CD4-positive, alpha-beta T cell treated with Interleukin-15 for 1 hour (primary cell): ENCODE results near the gene CLIP1.
"Not testable (repeated sequence)": the region's sequence is repeated elsewhere in the genome, so short reads cannot be mapped to it uniquely, and the experiment has no call there.

Experiments used
- DNase-seq: peaks from one replicate; pipeline ENCODE4 v3.0.0-alpha.2; 2020

Gene CLIP1

DNA sequence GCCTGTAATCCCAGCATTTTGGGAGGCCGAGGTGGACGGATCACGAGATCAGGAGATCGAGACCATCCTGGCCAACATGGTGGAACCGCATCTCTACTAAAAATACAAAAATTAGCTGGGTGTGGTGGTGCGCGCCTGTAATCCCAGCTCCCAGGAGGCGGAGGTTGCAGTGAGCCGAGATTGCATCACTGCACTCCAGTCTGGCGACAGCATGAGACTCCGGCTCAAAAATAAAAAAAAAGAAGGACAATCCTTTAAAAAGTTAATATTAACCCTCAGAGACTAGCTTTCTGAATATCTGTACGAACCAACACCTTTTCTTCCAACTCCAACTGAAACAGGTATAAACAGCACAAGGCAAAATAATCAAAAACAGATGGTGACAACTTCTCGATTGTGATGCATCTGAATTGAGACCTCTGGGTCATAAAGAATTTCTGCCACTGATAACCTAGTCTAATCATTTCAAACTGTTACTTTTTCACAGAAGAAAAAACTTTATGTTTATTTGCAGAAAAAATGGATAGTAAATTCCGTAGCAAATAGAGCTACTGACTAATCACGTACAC lies 27.8 kb downstream of the CLIP1 start:
- DNase-seq = no peak

DNA sequence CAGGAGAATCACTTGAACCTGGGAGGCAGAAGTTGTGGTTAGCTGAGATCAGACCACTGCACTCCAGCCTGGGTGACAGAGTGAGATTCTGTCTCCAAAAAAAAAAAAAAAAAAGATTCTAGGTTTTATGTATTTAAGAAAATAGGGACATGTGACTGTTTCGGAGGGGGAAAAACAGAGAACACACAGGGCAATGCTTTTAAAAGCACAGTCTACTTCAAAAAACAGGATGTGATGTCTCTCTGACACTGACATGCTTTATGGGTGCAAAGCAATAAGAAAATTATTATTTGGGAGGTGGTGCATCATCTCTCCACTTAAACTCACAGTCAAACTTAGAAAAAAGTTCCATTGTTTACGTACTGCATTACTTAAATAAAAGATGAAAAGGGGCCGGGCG lies 28.7 kb downstream of the CLIP1 start:
- no peak for DNase-seq

DNA sequence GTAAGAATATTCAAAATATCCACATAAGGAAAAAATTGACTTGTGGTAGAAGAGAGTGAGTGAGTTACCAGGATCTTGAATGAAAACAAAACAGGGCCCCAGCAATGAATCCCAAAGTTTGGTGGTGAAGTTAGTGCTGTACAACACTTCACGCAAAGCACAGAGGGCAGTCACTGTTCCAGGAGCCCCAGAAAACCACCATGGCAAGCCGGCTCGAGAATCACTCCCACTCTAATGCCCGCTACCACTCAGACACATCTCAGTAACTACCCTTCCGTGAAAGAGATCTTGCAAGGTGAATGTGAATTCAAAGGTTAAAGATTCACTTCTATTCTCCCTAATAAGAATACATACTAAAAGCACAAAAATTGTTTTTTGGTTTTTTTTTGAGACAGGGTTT lies 30.1 kb downstream of the CLIP1 start:
- no peak for DNase-seq

DNA sequence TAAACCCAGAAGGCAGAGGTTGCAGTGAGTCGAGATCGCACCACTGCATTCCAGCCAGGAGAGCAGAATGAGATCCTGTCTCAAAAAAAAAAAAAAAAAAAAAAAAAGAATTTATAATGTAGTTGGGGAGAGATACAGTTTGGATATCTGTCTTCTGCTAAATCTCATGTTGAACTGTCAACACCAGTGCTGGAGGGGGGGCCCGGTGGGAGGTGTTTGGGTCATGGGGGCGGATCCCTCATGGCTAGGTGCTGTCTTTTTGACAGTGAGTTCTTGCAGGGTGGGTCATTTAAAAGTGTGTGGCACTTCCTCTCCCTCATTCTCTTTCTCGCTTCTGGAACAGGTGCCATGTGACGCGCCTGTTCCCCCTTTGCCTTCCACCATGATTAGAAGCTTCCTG lies 32.8 kb downstream of the CLIP1 start:
- DNase-seq = no peak

DNA sequence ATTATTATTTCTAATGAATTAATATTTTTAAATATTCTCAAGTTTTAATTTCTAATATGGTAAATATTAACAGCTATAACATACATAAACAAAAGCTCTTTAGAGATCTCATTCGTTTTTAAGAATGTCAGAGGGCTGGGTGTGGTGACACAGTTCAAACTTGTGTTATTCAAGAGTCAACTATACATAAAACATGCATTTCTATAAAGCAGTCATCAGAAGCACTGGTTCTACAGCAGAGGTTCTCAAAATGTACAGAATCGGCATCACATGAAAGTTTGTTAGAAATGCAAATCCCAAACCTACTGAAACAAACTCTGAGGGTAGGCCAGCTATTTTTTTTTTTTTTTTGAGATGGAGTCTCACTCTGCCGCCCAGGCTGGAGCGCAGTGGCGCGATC lies 34.6 kb downstream of the CLIP1 start:
- no peak for DNase-seq

DNA sequence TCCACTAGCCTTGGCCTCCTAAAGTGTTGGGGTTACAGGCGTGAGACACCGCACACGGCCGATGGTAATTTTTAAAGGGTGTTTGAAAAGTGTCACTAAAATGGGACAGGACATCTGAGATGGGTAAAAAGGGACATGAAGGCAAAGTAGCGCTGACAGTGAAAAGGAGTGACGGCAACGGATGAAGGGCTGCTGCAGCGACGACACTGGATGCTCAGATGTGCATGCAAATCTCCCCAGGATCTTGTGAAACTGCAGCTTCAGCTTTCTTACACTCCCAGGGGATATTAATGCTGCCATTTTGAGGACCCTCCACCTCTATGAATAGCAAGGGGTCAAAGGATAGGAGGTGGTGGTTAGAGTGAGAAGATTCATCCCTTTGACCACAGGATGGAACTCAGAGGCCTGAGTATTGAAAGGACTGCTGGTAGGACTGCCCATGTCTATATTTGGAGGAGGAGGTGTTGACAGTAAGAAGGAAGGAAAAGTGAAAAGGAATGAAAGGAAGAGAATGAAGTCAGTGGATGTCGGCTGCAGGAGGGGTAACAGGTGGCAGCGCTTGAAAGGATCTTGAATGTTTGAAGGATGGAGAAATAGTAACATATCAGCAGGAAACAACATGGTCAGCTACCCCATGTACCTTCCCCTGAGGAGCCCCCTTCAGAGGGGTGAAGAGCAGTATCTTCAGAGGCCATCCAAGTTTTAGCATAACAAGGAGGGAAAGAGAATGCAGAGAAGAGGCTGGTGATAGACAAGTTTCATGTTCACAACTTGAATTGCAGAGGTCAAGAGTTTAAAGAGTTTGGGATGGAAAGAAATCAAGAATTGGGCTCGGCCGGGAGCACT lies 37.1 kb downstream of the CLIP1 start:
- no peak for DNase-seq

DNA sequence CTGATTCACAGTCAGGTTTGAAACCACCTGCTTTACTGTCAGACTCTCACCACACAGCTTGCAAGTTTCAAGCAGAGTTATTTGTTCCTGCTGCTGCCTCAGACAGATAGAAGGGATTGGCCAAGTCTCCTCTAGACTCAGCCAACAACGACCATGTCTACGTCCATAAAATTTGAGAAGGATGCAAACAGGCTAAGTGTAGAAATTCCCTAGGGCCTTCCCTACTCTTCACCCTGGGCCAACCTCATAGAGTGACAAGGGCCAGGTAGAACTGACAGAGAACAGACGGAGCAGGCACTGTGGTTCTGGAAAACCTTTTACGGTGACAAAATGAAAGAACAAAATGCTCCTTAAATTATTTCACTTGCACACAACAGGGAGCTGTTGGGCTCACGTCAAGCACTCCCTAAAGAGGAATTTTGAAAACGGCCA lies 39.5 kb downstream of the CLIP1 start:
- no peak for DNase-seq

DNA sequence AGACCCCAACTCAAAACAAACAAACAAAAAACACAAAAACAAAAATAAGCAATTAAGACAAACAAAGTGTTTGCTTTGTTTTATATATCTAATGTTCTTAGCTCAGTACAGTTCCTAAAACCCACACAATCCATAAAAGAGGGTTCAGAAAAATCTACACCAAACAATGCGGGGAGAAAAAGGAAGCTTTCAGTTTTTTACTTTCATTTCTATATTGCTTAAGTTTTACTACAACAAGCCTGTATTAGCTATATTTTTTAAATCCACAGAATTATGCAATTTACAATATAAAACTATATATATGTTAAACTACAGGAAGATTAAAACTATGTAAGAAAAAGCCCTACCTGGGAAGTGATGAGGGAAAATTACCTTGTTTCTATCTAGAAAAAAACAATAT lies 41.4 kb downstream of the CLIP1 start:
- no peak for DNase-seq

DNA sequence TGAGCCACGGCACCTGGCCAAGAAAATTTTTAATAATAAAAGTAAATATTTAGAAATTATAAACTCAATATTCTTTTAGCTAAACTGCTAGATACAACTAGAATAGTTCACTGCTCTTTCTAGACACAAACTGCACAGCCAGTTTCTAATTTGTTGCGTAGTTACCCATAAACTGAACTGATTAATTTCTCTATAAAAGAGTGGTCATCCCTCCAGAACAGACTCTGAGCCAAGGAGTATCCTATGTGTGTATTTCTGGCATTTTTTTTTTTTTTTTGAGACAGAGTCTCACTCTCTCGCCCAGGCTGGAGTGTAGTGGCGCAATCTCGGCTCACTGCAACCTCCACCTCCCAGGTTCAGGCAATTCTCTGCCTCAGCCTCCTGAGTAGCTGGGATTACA lies 45.7 kb downstream of the CLIP1 start:
- not testable (repeated sequence) for DNase-seq

DNA sequence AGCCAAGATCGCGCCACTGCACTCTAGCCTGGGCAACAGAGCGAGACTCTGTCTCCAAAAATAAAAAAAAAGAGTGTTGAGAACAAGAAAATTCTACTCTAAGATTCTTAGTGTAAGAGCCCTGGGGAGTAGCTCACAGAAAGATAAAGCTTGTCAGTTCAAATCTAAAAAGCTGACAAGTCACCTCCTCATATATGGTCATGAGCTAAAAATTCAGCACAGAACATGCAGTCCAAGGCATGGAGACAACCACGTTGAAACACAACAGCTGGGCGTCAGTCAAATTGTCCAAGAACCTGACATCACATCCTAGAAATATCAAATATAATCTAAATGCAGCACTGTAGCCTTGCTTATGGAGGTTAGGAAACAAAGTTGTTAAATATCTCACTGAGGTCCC lies 47.8 kb downstream of the CLIP1 start:
- no peak for DNase-seq

DNA sequence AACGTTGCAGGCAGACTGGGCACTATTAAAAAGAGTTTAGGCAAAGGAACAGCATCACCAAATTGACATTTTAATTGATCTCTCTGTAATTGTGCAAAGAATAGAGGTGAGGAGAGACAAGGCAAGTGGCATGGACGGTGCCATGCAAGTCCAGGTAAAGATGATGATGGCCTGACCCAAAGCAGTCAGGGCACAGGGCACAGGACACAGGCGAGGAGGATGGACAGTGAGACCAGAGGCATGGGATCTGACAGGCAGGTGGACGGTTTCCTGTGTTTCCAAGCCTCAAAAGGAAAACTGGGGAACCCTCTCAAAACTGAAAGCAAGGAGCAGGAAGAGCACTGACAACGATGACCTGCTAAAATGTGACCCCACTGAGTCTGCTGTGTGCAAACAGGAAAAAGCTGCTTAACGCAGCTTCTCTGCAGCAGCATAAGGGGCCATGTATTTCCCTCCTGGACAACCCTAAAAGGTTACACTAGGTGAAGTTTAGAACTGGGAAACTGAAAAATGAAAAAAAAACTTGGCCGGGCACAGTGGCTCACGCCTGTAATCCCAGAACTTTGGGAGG lies 50.9 kb downstream of the CLIP1 start:
- DNase-seq = no peak

DNA sequence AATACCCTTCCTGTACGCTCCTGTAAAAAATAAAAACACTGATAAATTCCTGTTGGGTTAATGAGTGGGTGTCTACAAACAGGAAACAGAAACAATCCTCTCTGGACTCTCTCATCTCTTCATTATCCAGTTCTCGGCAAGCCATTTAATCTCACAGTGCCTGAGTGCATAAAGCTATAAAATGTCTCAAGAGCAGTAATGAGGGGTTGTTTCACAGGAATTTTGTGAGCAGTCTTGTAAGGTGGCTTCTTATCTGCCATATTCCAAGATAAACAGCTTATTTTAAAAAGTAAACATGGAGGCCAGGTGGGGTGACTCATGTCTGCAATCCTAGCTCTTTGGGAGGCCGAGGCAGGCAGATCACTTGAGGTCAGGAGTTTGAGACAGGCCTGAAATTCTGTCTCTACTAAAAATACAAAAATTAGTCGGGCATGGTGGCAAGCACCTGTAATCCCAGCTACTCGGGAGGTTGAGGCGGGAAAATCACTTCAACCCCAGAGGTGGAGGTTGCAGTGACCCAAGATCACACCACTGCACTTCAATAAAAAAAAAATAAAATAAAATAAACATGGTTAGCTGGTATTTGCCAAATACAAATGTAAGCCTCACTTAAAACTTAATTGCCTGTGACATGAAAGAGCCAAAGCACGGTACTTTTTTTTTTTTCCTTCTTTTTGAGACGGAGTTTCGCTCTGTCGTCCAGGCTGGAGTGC lies 54.0 kb downstream of the CLIP1 start:
- DNase-seq = no peak

DNA sequence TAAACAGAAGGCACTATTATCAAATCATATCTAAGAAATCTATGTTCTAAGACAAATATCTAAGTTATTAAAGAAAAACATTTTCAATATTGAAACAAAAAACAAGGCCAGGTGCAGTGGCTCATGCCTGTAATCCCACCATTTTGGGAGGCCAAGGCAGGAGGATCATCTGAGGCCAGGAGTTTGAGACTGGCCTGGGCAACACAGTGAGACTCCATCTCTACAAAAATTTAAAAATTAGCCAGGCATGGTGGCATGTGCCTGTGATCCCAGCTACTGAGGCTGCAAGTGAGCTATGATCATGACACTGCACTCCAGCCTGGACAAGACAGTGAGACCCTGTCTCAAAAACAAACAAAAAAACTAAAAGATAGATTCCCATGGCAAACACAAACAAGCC lies 54.8 kb downstream of the CLIP1 start:
- not testable (repeated sequence) for DNase-seq

DNA sequence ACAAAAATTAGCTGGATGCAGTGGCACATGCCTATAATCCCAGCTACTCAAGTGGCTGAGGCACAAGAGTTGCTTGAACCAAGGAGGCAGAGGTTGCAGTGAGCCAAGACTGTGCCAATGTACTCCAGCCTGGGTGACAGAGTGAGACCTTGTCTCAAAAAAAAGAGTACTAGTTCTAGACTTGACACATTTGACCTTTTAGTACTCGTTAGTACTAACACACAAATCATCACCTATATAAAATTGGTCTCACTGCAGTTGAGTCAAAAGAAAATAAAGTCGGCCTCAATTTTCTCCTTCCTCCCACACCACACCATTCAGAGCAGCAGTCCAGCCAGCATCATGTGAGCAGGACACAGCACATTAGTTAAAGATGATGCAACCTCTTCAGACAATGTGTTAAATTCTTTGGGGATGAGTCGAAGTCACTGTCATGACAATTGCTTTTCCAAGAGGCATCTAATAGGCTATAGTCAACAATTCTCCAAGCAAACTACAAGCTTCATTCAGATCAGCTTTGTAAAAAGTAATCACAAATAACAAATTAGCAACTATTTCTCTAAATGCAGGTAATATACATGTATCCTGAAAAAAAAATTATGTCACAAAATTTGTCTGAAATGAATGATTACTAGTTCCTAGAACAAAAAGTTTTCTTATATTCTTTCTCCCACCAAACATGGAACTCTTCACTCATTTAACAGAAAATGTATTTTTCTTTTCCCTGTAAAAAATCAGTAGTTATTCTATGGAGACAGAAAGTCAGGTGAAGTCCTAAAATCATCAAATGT lies 55.6 kb downstream of the CLIP1 start:
- DNase-seq = no peak

DNA sequence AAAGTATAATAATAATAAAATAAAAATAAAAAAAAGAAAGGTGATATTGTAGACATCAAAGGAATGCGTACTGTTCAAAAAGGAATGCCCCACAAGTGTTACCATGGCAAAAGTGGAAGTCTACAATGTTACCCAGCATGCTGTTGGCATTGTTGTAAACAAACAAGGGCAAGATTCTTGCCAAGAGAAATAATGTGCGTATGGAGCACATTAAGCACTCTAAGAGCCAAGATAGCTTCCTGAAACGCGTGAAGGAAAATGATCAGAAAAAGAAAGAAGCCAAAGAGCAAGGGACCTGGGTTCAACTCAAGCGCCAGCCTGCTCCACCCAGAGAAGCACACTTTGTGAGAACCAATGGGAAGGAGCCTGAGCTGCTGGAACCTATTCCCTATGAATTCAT lies 57.2 kb downstream of the CLIP1 start:
- not testable (repeated sequence) for DNase-seq

DNA sequence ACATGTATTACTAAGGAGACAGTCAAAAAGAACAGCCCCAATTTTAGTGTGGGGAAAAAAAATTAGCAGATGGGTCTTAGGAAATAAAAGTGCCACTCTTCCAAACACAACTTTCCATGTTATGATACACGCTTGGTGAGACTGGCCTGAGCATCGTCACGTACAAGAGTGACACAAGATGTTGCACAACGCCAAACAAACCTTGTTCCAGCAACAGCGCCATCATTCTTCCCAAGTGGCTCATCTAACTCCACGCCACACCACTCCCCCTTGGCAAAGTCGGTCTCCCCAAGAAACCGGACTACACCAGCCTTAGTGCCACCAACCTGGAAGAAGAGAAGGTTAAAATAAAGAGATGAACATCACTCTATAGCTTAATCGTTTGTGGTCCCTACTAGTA lies 58.7 kb downstream of the CLIP1 start:
- no peak for DNase-seq

DNA sequence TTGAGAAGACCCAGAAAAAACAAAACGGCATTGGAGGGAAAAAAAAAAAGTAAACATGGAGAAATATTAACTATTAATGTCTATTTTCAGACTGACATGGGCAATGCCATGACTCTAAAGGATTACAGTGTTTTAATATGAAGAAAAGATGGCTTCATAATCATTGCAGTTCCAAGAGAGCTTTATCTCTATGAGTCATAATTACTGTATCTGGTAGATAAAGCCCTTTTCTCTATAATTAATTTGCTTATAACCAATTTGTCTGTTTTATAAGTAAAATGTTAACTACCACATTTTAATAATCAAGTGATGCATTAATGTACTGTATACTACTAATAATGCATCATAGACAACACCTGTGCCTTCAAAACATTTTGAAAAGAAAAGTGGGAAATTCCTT lies 59.7 kb downstream of the CLIP1 start:
- no peak for DNase-seq

DNA sequence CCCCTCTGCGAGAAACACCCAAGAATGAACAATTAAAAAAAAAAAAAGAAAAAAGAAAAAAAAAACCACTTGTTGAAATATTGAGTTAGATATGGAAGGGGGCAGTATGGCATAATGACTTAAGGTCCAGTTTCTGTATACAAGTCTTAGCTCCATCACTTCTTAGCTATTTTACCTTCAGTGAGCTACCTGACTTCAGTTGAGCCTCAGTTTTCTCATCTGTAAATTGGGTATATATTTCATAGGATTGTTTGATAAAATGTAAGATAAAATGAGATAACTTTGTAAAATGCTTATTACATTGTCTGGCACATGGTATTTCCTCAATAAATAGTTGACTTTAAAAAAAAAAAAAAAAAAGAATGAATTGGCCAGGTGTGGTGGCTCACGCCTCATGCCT lies 64.1 kb downstream of the CLIP1 start:
- not testable (repeated sequence) for DNase-seq

DNA sequence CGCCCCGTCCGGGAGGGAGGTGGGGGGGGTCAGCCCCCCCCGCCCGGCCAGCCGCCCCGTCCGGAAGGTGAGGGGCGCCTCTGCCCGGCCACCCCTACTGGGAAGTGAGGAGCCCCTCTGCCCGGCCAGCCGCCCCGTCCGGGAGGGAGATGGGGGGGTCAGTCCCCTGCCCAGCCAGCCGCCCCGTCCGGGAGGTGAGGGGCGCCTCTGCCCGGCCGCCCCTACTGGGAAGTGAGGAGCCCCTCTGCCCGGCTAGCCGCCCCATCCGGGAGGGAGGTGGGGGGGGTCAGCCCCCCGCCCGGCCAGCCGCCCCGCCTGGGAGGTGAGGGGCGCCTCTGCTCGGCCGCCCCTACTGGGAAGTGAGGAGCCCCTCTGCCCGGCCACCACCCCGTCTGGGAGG lies 64.9 kb downstream of the CLIP1 start:
- not testable (repeated sequence) for DNase-seq

DNA sequence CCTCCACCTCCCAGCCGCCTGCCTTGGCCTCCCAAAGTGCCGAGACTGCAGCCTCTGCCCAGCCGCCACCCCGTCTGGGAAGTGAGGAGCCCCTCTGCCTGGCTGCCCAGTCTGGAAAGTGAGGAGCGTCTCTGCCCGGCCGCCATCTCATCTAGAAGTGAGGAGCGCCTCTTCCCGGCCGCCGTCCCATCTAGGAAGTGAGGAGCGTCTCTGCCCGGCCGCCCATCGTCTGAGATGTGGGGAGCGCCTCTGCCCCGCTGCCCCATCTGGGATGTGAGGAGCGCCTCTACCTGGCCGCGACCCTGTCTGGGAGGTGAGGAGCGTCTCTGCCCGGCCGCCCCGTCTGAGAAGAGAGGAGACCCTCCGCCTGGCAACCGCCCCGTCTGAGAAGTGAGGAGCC lies 65.5 kb downstream of the CLIP1 start:
- not testable (repeated sequence) for DNase-seq

DNA sequence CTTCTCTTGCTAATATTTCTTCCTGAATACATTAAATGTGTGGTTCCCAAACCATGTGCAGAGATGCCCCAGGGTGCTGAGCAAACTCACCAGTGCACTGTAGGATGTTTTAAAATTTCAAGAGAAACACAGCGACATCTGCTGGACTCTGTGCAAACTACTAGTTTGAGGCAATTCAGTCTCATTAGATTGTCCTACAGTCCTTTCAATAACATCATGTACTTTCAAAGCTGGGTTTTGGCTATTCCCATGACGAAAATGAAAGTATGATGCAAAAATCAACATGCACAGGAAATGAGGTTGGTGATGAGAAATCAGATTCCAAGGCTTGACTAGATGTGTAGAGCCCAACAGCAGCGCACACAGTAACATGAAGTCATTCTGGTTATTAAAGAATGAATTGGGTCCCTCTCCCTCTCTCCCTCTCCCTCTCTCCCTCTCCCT lies 66.3 kb downstream of the CLIP1 start:
- peak; percentile 31 for DNase-seq

DNA sequence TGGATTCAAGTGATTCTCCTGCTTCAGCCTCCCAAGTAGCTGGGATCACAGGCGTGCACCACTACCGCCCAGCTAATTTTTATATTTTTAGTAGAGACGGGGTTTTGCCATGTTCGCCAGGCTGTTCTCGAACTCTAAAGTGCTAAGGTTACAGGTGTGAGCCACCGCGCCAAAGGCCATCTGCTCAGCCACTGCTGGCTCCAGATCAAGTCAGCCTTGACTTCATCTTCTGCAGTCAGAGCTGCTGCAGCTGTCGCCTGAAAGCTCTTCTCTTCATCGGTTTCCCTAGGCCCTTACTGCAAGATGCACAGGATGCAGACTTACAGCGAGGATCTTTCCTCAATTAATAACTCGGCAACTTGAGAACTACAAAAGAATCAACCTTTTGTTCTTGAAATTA lies 66.8 kb downstream of the CLIP1 start:
- no peak for DNase-seq
